GM21717 (cell line): ENCODE data around the gene THBD.

ENCODE experiments used
- ATAC-seq: cut with Tn5 transposase; IDR thresholded peaks from one replicate; pipeline ENCODE4 v1.9.1; 2021; ENCODE audit warnings: mild to moderate bottlenecking, moderate library complexity; ENCODE audit not compliant: unreplicated experiment

Gene THBD

GRCh38 chr20:23017516-23017915 is 32.0 kb downstream of the THBD start:
- no peak for ATAC-seq

DNA sequence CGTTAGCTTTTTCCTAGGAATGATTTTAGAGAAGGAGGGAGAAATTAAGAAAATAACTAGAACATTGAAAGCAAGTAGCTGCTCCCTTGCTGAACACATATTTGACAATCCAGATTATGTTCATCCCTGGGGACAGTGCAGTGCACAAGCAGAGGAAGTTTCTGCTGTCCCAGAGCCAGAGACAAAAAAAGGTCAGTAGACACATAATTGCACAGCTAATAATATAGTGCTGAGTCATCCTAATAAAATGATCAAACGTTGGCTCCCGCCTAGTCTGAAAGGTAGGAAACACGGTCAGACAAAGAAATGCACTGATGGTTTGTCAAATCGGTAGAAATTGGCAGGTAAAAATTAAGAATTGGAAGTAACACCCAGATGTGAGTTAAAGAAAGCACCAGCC is 36.0 kb downstream of the THBD start:
- ATAC-seq = no peak

DNA sequence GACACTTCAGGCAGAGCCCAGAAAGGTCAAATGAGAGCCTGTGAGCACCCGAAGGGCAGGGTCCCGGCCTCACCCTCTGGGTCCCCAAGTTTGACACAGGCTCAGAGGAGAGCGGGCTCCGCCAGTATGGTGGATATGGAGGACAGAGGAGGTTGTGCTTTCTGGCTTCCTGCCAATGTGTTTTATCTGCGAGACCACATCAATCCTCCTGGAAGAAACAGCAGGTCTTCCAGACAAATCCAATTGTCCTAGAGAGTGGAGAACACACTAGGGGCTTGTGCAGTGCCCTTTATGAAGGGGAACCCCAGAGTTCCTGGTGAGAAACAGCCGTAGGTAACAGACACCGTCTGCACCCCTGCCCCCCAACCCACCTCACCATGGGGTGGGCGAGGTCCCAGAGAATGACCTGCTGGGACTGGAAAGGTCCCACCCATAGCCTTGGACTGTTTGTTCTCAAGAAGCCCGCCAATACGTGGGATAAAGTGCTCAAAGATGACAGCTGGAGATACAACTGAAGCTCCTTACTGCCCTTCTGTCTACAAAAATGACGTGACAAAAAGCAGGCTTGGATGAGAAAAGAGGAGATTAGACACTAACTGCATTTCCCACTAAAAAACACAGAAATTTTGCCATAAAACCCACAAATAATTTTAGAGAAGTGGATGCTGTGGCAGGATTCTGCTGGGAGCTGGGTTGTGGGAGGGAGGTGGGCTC is 38.3 kb downstream of the THBD start:
- no peak for ATAC-seq

GRCh38 chr20:23010096-23010495 is 39.4 kb downstream of the THBD start:
- ATAC-seq = no peak

GRCh38 chr20:23009636-23010035 is 39.8 kb downstream of the THBD start:
- no peak for ATAC-seq

DNA sequence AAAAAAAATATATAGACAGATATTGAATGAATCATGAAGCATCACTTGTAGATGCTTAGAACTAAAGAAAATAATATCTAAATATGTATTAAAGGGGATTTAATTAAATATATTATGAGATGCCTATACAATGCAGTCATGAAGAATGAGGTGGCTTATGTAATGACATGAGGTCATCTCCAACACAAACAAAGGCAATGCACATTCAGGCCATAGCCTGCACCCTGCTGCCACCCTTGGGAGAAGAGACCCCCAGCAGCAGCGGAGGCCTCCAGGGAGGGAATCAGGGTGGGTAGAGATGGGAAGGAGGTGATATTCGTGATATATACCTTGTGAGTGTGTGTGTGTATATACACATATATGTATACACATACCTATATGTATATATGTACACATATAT is 40.8 kb downstream of the THBD start:
- ATAC-seq = no peak

GRCh38 chr20:23007886-23008655 is 41.4 kb downstream of the THBD start:
- ATAC-seq = no peak

DNA sequence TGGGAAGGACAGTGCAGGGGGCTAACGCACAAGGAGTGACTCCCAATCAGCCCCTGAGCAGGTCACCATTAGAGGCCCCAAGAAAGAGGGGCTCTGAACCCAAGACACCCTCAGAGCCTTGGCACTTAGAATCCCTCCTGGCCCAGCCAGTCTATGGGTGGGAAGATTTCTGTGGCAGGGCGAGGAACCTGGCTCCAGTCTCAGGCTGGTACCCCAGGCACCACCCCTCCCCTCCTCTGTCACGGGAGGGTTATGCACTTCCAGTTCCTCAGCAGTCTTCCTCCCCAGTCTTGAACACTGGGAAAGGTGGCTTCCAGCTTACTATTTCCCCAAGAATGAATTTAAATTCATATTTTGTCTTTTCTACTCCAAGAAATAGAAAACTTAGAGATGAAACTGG is 42.0 kb downstream of the THBD start:
- no peak for ATAC-seq

DNA sequence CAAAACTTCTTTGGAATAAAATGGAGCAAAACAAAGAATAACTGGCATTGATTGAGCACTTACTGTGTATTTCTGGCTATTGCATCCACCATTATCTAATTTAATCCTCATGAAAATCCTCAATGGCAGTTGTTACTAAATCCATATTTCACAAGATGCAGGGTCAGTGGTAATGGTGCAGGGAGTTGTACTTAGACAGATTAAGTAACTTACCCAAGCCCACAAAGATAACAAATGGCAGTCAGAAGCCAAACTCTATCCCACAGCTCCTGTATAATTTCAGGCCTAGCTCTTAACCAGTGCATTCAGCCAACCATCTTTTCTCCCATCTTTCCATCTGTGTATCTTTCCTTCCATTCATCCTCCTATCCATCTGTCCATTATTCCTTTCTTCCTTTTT is 43.7 kb downstream of the THBD start:
- no peak for ATAC-seq

- no peak for ATAC-seq
Measured at GRCh38 chr20:23003881-23004460, 45.5 kb downstream of the THBD start.

DNA sequence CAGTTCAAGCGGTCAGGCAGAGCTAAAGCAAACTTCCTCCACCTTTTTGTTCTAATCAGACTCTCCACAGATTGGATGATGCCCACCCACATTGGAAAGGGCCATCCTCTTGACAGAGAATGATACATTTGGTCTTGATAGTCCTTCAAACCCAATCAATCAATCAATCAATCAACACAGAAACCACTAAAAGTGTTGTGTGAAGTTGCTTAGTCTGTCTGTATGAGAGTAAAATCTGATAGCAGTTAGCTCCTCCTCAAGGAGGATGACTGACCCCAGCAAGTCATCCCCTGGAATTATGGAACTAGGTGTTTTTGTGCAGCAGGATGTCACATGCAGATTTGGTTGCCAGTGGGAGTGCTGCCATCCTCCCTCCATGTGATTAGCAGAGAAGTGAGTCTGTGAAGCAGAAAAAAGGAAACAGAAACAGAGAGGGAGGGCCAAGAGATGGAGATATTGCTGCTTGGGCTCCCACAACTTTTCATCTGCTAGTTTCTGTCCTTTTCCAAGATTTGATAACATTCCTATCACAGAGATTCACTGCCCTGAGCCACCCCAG is 46.3 kb downstream of the THBD start:
- ATAC-seq = no peak

- ATAC-seq = no peak
Measured at GRCh38 chr20:23002276-23002675, 47.2 kb downstream of the THBD start.

GRCh38 chr20:23000232-23000947 is 49.1 kb downstream of the THBD start:
- ATAC-seq = no peak

DNA sequence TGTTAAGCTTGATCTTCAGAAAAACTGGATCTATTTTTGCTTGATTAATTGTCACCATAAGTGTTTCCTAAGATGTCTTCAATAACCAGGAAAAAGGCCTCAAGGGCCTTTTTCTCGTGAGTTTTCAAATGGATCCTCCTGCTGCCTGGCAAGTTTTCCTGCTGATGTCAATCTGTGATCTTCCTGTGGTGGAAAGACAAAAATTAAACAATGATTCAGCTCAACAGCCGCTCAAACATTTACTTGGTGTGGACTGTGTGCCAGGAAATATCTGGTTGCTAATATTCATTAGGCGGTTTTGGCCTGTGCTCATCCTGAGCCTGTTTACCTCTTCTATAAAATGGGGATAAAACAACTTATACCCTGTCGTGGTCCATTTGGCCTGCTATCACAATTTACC is 49.7 kb downstream of the THBD start:
- no peak for ATAC-seq

DNA sequence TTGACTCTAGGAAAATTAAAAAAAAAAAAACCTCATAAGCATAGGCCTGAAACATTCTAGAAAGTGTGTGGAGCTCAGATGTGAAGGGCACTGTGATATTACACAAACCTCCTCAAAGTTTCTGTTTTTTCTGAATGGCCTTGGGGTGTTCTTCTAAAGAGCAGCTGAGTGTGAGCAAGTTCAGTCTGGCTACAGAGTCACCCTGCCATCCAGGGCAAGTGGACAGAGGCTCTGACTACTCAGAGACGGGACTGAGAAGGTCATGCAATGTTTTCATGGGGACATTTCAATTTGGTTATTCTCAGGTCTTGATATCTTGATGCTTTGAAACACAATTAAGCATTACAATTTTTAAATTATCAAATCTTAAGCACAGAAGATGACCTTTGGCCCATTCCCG is 51.0 kb downstream of the THBD start:
- ATAC-seq = no peak

DNA sequence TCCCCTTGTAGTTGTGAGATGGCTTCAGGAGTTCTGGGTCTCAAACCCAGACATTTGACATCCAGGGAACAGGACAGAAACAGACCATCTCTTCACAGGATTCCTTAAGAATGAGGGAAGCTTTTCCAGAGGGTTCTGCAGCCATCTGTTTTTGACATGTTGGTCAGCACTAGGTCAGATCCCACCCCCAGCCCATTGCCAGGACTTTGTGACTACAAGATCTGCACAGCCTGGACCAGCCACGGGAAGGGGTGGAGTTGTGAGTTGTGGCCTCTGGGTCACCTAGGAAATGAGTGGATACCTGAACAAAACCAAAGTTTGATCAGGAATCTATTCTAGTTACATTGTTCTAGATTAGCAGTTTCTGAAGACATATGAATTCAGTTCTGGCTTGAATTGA is 53.5 kb downstream of the THBD start:
- no peak for ATAC-seq
